Lower lobe of right lung (tissue), 2 donors: ENCODE data around the gene TMEM45A. TPM values are rescaled to one million over a fixed set of nuclear protein-coding genes. Genes with fewer than 3 reads are reported as not detected.

Experiments used
- ATAC-seq, 2 donors: fragments of 200-7000 bp; cut with Tn5 transposase; one replicate each; pipeline ENCODE4 v1.9.1; 2020 to 2022; ENCODE audit warnings: mild to moderate bottlenecking in 2 of 2, moderate library complexity in 2 of 2
- DNase-seq: peaks from one replicate; pipeline ENCODE4 v3.0.0-alpha.2; 2020
- H3K27ac ChIP-seq: fragments of 200-600 bp; one replicate; pipeline ENCODE4 v1.8.0; 2022
- H3K27me3 ChIP-seq: fragments of 200-600 bp; one replicate; pipeline ENCODE4 v1.8.0; 2022; ENCODE audit warnings: low read depth
- H3K36me3 ChIP-seq: fragments of 200-600 bp; one replicate; pipeline ENCODE4 v1.8.0; 2022; ENCODE audit warnings: mild to moderate bottlenecking
- H3K4me1 ChIP-seq: fragments of 200-600 bp; one replicate; pipeline ENCODE4 v1.8.0; 2022
- H3K4me3 ChIP-seq: fragments of 200-600 bp; one replicate; pipeline ENCODE4 v1.8.0; 2022; ENCODE audit warnings: mild to moderate bottlenecking
- H3K9me3 ChIP-seq: fragments of 200-600 bp; one replicate; pipeline ENCODE4 v1.8.0; 2022
- intact Hi-C: fragments of 100-400 bp; cut with DNase I; formaldehyde crosslinking; loops from one replicate; pipeline ENCODE4 v1.11.0; 2022
- total RNA-seq: library from RNA; stranded (reverse); fragmentation: NEBNext Ultra II Directional; extraction: Animal tissue kit (Norgen Biotek cat#: 25700); gene quantifications from one replicate; pipeline ENCODE4 v1.2.1, GENCODE V29; 2021
- TF ChIP-seq, protein P1 (sequence below): fragments of 200-600 bp; IDR thresholded peaks from one replicate; pipeline ENCODE4 v1.8.0; 2022; ENCODE audit warnings: antibody characterized with exemption, mild to moderate bottlenecking
- donor health status: DM: no; HTN: yes; CAD: no; lungs with severe emphysema.

Gene TMEM45A
- total RNA-seq, 1 donor from 2014 or later: 17.2 TPM

DNA sequence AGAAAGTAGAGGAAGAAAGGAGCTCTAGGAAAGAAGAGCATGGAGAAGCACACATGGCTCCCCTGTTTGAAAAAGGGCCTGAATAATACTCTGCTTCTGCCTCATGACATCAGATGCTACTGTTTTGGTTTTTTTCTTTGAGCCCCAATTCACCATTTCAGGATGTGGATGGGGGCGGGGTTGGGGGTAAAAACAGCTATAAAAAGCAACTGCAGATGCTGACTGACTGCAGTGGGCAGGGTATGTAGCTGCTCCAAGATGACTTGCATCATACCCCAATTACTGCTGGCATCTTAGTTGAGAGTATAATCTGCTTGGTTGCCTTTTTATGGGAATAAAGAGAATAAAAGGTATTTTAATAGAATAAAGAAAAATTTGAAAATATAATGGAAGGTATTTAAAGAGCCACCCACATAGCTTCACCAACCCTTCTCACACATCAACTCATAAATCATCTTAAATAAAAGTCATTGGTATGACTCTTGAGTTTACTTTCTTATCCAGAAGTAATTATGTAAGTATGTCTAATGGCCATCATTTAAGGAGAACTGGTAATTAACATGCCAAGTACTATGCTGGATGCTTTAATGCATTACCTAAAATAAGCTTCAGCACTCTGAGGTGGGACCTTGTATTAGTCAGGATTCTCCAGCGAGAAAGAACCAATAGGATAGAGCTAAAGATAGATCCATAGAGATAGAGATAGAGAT, 36.4 kb upstream of the TMEM45A start:
- TF ChIP-seq, protein P1, sequence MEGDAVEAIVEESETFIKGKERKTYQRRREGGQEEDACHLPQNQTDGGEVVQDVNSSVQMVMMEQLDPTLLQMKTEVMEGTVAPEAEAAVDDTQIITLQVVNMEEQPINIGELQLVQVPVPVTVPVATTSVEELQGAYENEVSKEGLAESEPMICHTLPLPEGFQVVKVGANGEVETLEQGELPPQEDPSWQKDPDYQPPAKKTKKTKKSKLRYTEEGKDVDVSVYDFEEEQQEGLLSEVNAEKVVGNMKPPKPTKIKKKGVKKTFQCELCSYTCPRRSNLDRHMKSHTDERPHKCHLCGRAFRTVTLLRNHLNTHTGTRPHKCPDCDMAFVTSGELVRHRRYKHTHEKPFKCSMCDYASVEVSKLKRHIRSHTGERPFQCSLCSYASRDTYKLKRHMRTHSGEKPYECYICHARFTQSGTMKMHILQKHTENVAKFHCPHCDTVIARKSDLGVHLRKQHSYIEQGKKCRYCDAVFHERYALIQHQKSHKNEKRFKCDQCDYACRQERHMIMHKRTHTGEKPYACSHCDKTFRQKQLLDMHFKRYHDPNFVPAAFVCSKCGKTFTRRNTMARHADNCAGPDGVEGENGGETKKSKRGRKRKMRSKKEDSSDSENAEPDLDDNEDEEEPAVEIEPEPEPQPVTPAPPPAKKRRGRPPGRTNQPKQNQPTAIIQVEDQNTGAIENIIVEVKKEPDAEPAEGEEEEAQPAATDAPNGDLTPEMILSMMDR: no peak
- no peak overlapping the region for H3K27ac ChIP-seq
- H3K4me3 ChIP-seq: no peak overlapping the region
- DNase-seq (no peak), ATAC-seq (no peak)
- H3K4me1 ChIP-seq: no peaks in the 10 kb centered on the region
- H3K36me3 ChIP-seq: no peaks in the 10 kb centered on the region
- no peaks in the 10 kb centered on the region for H3K27me3 ChIP-seq
- no peaks in the 10 kb centered on the region for H3K9me3 ChIP-seq
- intact Hi-C loops: no loop called here

DNA sequence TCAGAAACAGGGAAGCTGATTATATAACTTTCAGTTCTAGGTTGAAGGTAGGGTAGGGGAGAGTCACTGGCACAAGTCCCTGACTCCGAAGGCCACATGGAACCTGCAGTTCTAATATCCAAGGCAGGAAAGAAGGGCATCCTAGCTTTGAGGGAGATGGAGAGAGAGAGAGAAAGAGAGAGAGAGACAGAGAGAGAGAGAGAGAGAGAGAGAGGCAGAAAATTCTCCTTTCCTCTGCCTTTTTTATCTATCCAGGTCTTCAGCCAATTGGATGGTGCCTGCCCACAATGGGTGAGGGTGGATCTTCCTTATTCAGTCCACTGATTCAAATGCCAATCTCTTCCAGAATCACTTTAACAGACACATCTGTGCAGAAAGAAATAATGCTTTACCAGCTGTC, 35.7 kb upstream of the TMEM45A start:
- Histone ChIP-seq H3K4me3 (no peak overlapping the region), H3K27me3 (no peaks in the 10 kb centered on the region), H3K36me3 (no peaks in the 10 kb centered on the region), H3K9me3 (no peaks in the 10 kb centered on the region), H3K27ac (no peak overlapping the region), H3K4me1 (no peaks in the 10 kb centered on the region)
- DNase-seq (no peak), ATAC-seq (no peak)
- TF ChIP-seq, protein P1: no peak
- intact Hi-C loops: no loop called here

DNA sequence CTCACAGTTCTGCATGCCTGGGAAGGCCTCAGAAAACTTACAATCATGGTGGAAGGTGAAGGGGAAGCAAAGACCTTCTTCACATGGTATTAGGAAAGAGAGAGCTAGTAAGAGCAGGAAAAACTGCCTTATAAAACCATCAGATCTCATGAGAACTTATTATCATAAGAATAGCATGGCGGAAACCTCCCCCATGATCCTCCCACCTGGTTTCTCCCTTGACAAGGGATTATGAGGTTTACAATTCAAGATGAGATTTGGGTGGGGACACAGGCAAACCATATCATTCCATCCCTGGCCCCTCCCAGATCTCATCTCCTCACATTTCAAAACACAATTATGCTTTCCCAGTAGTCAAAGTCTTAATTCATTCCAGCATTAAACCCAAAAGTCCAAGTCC, 34.6 kb upstream of the TMEM45A start:
- Histone ChIP-seq H3K36me3 (no peaks in the 10 kb centered on the region), H3K4me3 (no peak overlapping the region), H3K4me1 (no peaks in the 10 kb centered on the region), H3K27ac (no peak overlapping the region), H3K27me3 (no peaks in the 10 kb centered on the region), H3K9me3 (no peaks in the 10 kb centered on the region)
- TF ChIP-seq, protein P1: no peak
- intact Hi-C loops: no loop called here
- DNase-seq (no peak), ATAC-seq (no peak)

DNA sequence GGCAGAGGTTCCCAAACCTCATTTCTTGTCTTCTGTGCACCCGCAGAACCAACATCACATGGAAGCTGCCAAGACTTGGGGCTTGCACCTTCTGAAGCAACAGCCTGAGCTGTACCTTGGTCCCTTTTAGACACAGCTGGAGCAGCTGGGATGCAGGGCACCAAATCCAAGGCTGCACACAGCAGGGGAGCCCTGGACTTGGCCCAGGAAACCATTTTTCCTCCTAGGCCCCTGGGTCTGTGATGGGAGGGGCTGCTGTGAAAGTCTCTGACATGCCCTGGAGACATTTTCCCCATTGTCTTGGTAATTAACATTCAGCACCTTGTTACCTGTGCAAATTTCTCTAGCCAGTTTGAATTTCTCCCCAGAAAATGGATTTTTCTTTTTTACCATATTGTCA, 33.6 kb upstream of the TMEM45A start:
- no peak overlapping the region for H3K4me3 ChIP-seq
- no peaks in the 10 kb centered on the region for H3K9me3 ChIP-seq
- no peak for DNase-seq
- H3K27ac ChIP-seq: no peak overlapping the region
- ATAC-seq: no peak
- no peaks in the 10 kb centered on the region for H3K4me1 ChIP-seq
- no peaks in the 10 kb centered on the region for H3K27me3 ChIP-seq
- TF ChIP-seq, protein P1: no peak
- H3K36me3 ChIP-seq: no peaks in the 10 kb centered on the region
- intact Hi-C loops: no loop called here

DNA sequence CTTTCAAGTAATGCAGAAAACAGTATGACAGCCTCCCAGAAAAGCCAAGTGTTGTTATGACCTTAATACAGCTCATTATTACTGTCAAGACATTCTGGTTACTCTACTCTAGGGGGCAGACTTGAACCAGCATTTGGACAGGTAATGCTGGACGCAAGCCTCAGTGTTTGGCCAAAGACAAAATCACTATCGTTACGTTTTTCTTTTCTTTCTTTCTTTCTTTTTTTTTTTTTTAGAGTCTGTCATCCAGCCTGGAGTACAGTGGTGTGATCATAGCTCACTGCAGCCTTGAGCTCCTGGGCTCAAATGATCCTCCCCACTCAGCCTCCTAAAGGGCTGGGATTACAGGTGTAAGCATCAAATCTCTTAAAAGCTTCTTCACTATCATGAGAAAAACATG, 29.4 kb upstream of the TMEM45A start:
- no peaks in the 10 kb centered on the region for H3K9me3 ChIP-seq
- peak; percentile 85 to 90 for ATAC-seq
- intact Hi-C loops: loop anchor here (10.0 kb wide), 1 partner anchor 122 kb away; no protein-coding TSS in a partner anchor

More for the DNA sequence above, 29.4 kb upstream of the TMEM45A start:
- Histone ChIP-seq H3K4me3 (no peak overlapping the region), H3K27ac (no peak overlapping the region), H3K27me3 (no peaks in the 10 kb centered on the region), H3K4me1 (no peaks in the 10 kb centered on the region), H3K36me3 (no peaks in the 10 kb centered on the region)
- TF ChIP-seq, protein P1: peak; percentile 68
- no peak for DNase-seq
